NT2/D1 (cell line): ENCODE measurements around the gene B3GLCT.

ENCODE experiments used
- YY1 ChIP-seq: IDR thresholded peaks from 2 replicates; pipeline ENCODE4 v1.6.1; 2011; ENCODE audit not compliant: insufficient read length, insufficient read depth
- ZNF274 ChIP-seq: IDR thresholded peaks from 2 replicates; pipeline ENCODE4 v1.6.1; 2011; ENCODE audit warnings: mild to moderate bottlenecking, low read depth, low read length

DNA sequence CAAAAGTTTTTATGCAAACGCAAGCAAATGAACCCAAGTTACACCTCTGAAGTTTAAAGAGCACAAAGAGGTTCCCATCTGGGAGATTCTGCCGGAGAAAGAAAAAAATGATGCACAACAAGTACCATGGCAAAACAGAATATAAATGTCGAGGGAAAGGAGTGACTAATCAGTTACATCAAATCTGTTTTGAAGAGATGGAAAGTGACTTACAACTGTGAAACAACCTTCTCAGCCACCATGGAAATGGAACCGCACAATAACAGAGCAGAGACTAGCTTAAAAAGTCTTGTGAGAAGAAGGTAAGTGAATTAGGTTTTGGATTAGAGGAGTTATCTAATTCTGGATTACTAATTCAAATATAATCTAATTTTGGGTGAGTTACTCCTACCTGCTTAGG lies 40.5 kb upstream of the B3GLCT start:
- TF ChIP-seq YY1 (no peak), ZNF274 (no peak)
